Upper lobe of right lung (tissue), 1 donor: Measurements from ENCODE around the gene FAM20A. TPM values are rescaled to one million over a fixed set of nuclear protein-coding genes. Genes with fewer than 3 reads are reported as not detected.

Experiments used
- ATAC-seq: fragments of 200-7000 bp; cut with Tn5 transposase; one replicate; pipeline ENCODE4 v1.9.1; 2020; ENCODE audit warnings: mild to moderate bottlenecking, moderate library complexity
- DNase-seq: peaks from one replicate; pipeline ENCODE4 v3.0.0-alpha.2; 2020
- H3K27ac ChIP-seq: fragments of 200-600 bp; one replicate; pipeline ENCODE4 v1.8.0; 2022
- H3K27me3 ChIP-seq: fragments of 200-600 bp; one replicate; pipeline ENCODE4 v1.8.0; 2022; ENCODE audit warnings: mild to moderate bottlenecking
- H3K36me3 ChIP-seq: fragments of 200-600 bp; one replicate; pipeline ENCODE4 v1.8.0; 2022
- H3K4me1 ChIP-seq: fragments of 200-600 bp; one replicate; pipeline ENCODE4 v1.8.0; 2022
- H3K4me3 ChIP-seq: fragments of 200-600 bp; one replicate; pipeline ENCODE4 v1.8.0; 2022; ENCODE audit warnings: mild to moderate bottlenecking
- H3K9me3 ChIP-seq: fragments of 200-600 bp; one replicate; pipeline ENCODE4 v1.8.0; 2022
- CTCF ChIP-seq: fragments of 200-600 bp; IDR thresholded peaks from one replicate; pipeline ENCODE4 v1.8.0; 2022; ENCODE audit warnings: antibody characterized with exemption
- intact Hi-C: fragments of 100-400 bp; cut with DNase I; formaldehyde crosslinking; loops from one replicate; pipeline ENCODE4 v1.11.0; 2022
- total RNA-seq: library from RNA; stranded (reverse); fragmentation: NEBNext Ultra II Directional; extraction: Animal tissue kit (Norgen Biotek cat#: 25700); gene quantifications from one replicate; pipeline ENCODE4 v1.2.1, GENCODE V29; 2021
- donor health status: DM: no; HTN: yes; CAD: no; lungs with severe emphysema.

The FAM20A gene
- total RNA-seq, 1 donor from 2014 or later: 43.3 TPM

- intact Hi-C loops: no loop called here
- TF ChIP-seq CTCF: no peak
- H3K4me3 ChIP-seq: no peak overlapping the region
- no peak for ATAC-seq
- H3K9me3 ChIP-seq: no peaks in the 10 kb centered on the region
- DNase-seq: no peak
- H3K36me3 ChIP-seq: no peaks in the 10 kb centered on the region
- peaks cover 19% of the 10 kb centered on the region for H3K4me1 ChIP-seq
- no peak overlapping the region for H3K27ac ChIP-seq
- H3K27me3 ChIP-seq: no peaks in the 10 kb centered on the region
These were observed 38.4 kb downstream of the FAM20A start for GRCh38 chr17:68562736-68563135.

GRCh38 chr17:68560966-68561720 is 40.0 kb downstream of the FAM20A start:
- Histone ChIP-seq H3K9me3 (no peaks in the 10 kb centered on the region), H3K27ac (no peak overlapping the region), H3K27me3 (no peaks in the 10 kb centered on the region), H3K4me3 (no peak overlapping the region), H3K36me3 (no peaks in the 10 kb centered on the region), H3K4me1 (peaks cover 5% of the 10 kb centered on the region)
- DNase-seq (no peak), ATAC-seq (no peak)
- intact Hi-C loops: no loop called here
- TF ChIP-seq CTCF: no peak

GRCh38 chr17:68559316-68559715 is 41.9 kb downstream of the FAM20A start:
- Histone ChIP-seq H3K9me3 (no peaks in the 10 kb centered on the region), H3K4me3 (no peak overlapping the region), H3K4me1 (no peaks in the 10 kb centered on the region), H3K27me3 (no peaks in the 10 kb centered on the region), H3K27ac (no peak overlapping the region), H3K36me3 (peaks cover 9% of the 10 kb centered on the region)
- ATAC-seq (no peak), DNase-seq (no peak)
- intact Hi-C loops: no loop called here
- TF ChIP-seq CTCF: no peak

GRCh38 chr17:68556551-68556950 is 44.6 kb downstream of the FAM20A start:
- ATAC-seq (no peak), DNase-seq (no peak)
- H3K4me3 ChIP-seq: no peak overlapping the region
- intact Hi-C loops: no loop called here
- no peak for TF ChIP-seq CTCF
- no peaks in the 10 kb centered on the region for H3K27me3 ChIP-seq
- H3K9me3 ChIP-seq: no peaks in the 10 kb centered on the region
- peaks cover 13% of the 10 kb centered on the region for H3K36me3 ChIP-seq
- H3K4me1 ChIP-seq: no peaks in the 10 kb centered on the region
- no peak overlapping the region for H3K27ac ChIP-seq

- H3K9me3 ChIP-seq: no peaks in the 10 kb centered on the region
- no peak for DNase-seq
- peaks cover 22% of the 10 kb centered on the region for H3K36me3 ChIP-seq
- no peaks in the 10 kb centered on the region for H3K27me3 ChIP-seq
- ATAC-seq: no peak
- TF ChIP-seq CTCF: no peak
- no peak overlapping the region for H3K4me3 ChIP-seq
- H3K27ac ChIP-seq: peak overlapping the region; percentile 84
- intact Hi-C loops: no loop called here
- H3K4me1 ChIP-seq: peaks cover 4% of the 10 kb centered on the region
These were observed 56.9 kb downstream of the FAM20A start for GRCh38 chr17:68544111-68544915.
